Measurements from ENCODE around the gene MOGAT2.
A peak's percentile ranks its signal among the peaks of the same experiment; 100 is the strongest.

Gene MOGAT2

GRCh38 chr11:75760243-75760642, 42.6 kb downstream of the MOGAT2 start:
- DNase-seq = no peak

GRCh38 chr11:75760710-75761493, 43.3 kb downstream of the MOGAT2 start:
- DNase-seq = peak; percentile 29

GRCh38 chr11:75762158-75762557, 44.5 kb downstream of the MOGAT2 start:
- no peak for DNase-seq

GRCh38 chr11:75762885-75763284, 45.2 kb downstream of the MOGAT2 start:
- DNase-seq = peak; percentile 49

GRCh38 chr11:75763846-75764245, 46.2 kb downstream of the MOGAT2 start:
- no peak for DNase-seq

- DNase-seq = no peak
Observed at GRCh38 chr11:75765116-75765515, 47.5 kb downstream of the MOGAT2 start.

- no peak for DNase-seq
Observed at GRCh38 chr11:75766443-75767227, 49.0 kb downstream of the MOGAT2 start.

- DNase-seq = no peak
Observed at GRCh38 chr11:75767228-75767572, 49.6 kb downstream of the MOGAT2 start.

- DNase-seq = no peak
Observed at GRCh38 chr11:75767793-75768111, 50.1 kb downstream of the MOGAT2 start.

GRCh38 chr11:75768112-75768908, 50.7 kb downstream of the MOGAT2 start, which contains the start of gene DGAT2:
Gene DGAT2, plus strand, starts transcription at chr11:75768778. Its CDS starts 214 bp downstream, at chr11:75768992.
- DNase-seq = peak; percentile 50

- no peak for DNase-seq
Observed at GRCh38 chr11:75768909-75769771, 51.5 kb downstream of the MOGAT2 start.

- DNase-seq = no peak
Observed at GRCh38 chr11:75770102-75770501, 52.5 kb downstream of the MOGAT2 start.

GRCh38 chr11:75771646-75772410, 54.2 kb downstream of the MOGAT2 start:
- DNase-seq = no peak

GRCh38 chr11:75773595-75774353, 56.1 kb downstream of the MOGAT2 start:
- no peak for DNase-seq

GRCh38 chr11:75775056-75775455, 57.4 kb downstream of the MOGAT2 start:
- DNase-seq = no peak

- no peak for DNase-seq
Observed at GRCh38 chr11:75776546-75776945, 58.9 kb downstream of the MOGAT2 start.

- no peak for DNase-seq
Observed at GRCh38 chr11:75777461-75778110, 59.9 kb downstream of the MOGAT2 start.

- DNase-seq = no peak
Observed at GRCh38 chr11:75778962-75779361, 61.3 kb downstream of the MOGAT2 start.

GRCh38 chr11:75779960-75780359, 62.3 kb downstream of the MOGAT2 start:
- no peak for DNase-seq

- DNase-seq = no peak
Observed at GRCh38 chr11:75780888-75781287, 63.2 kb downstream of the MOGAT2 start.

Data from fibroblast of skin of scalp (primary cell).